Kasumi-1 (cell line): ENCODE measurements around the gene ZNF519.

Experiments
- DNase-seq, 2 experiments: peaks; one replicate each; lab custom pipeline; 2025; lab: John Stamatoyannopoulos, UW

ZNF519 gene

DNA sequence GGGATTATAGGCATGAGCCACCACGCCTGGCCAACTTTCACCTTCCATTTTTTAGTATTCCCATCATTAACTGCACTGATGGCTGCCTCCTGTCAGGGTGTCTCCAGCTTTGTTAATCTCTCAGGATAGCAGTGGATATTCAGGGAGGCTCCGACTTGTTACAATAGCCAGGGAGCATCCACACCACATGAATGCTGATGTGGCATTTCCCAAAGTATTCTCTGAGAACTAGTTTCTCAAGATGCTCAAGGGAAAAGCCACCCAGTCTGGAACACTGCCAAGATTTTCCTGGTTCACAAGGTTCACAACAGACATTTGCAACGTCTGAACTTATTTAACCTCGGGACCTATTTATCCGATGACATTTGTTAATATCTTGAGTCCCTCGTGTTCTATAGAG lies 33.8 kb downstream of the ZNF519 start:
- DNase-seq, result no peak

- no peak for DNase-seq
Measured at GRCh38 chr18:14097761-14098160, 34.5 kb downstream of the ZNF519 start.

DNA sequence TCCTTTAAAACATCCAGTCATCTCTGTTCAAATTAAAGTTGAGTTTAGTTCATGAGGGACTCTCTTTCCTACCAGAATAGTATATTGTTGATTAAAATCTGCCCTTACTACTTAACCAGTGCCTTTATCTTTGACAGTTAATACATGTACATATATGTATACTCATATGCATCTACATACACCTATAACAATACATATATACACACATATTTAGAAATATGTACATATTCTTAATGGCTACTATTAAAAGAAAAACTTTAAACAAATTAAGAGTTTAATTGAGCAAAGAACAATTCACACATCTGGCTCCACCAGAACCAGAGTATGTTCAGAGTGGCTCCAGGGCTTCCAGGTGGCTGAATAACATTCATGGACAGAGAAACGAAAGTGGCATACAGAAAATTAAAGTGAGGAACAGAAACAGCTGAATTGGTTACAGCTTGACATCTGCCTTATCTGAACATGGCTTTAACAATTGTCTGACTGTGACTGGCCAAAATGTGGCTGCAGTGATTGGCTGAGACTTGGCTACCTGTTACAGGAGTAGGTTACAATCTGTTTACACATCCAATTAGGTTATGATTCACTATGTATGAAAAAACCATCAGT lies 38.8 kb downstream of the ZNF519 start:
- no peak for DNase-seq

DNA sequence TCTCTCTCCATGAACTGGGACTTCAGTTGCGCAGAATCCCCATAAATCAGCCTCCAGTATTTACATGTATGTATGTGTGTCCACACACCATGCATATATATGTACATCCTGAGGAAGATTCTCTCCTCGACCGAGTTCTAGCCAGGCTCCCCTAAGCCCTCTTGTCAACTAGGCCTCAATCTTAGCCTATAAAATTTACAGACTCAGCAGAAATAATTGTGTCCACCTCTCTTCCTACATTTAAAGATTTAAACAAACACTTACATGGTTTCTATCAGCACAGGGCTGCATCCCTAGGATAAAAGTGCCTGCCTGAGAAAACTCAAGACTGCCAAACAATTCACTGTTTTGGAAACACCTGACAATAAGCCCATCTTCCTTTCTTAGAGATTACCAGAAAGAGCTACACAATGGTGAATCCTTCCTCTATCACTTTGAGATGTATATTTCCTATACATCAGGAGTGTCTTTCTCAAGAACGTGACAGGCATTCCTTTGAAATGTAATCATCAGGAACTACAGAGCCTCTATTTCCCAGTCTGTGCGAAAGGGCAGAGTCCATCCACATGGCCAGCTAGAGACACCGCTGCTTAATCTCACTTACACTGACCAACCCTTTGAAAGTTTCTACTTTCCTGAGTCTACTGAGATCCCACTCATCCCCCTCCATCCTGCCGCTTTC lies 39.5 kb downstream of the ZNF519 start:
- DNase-seq, result no peak

DNA sequence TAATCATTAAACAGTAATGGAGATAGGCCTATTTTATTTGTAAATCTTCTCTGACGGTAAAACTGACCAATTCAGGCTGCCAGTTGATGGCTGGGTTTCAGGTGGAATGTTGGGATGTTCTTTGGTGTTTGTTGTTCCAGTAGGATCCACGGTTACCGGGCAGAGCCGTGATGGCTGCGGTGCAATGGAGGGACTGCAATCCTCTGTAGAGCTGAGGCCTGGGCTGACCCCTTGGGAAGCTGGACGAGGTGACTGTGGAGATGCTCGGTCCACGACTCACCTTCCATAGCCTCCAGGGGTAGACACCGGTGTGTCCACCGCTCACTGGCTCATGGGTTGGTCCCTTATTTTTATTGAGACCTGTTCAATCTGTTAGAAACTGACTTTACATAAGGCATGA lies 42.5 kb downstream of the ZNF519 start:
- DNase-seq, result no peak

DNA sequence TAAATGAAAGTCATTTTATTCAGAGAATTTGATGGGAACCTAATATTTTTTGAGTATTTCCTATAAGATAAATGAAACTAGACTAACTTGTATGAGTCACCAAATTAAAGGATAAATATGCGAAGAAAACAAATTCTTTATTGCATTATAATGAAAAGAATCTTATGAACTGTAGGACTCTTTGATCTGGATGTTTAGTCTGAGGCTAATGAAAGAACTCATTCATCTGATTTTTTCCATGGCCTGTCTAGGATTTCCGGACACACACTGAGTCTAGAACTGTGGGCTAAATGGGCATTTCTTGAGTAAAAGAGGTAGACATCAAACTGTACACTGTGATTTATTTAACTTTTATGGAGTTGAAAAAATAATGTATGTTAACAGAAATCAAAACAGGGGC lies 43.0 kb downstream of the ZNF519 start:
- DNase-seq, result no peak

DNA sequence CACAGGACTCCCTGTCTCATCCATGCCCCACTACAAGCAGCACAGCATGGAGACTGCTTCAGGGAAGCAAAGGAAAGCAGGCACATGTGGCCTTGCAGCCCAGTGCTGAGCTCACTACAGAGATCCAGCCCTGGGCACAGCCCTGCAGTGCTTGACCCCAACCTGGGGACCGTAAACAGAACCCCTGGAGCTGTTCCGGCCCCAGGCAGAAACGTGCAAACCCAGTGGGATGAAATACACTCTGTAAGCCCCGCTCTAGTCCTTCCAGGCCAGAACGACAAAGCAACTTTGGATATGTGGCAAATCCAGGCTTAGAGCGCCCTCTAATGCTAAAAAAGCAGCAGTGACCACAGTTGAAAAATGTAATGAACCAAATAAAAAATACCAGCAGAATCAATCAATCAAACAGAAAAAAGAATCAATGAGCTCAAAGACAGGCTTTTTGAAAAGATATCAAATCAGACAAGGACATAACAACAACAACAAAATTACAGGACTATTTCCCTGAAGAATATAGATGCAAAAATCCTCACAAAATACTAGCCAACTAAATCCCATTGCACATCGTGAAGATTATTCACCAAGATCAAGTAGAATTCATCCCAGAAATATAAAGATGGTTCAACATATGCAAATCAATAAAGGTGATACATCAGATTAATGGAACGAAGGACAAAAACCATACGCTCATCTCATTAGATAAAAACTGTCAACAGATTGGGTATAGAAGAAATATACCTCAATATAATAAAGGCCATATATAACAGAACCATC lies 45.6 kb downstream of the ZNF519 start:
- DNase-seq, result peak; percentile 62 to 71

DNA sequence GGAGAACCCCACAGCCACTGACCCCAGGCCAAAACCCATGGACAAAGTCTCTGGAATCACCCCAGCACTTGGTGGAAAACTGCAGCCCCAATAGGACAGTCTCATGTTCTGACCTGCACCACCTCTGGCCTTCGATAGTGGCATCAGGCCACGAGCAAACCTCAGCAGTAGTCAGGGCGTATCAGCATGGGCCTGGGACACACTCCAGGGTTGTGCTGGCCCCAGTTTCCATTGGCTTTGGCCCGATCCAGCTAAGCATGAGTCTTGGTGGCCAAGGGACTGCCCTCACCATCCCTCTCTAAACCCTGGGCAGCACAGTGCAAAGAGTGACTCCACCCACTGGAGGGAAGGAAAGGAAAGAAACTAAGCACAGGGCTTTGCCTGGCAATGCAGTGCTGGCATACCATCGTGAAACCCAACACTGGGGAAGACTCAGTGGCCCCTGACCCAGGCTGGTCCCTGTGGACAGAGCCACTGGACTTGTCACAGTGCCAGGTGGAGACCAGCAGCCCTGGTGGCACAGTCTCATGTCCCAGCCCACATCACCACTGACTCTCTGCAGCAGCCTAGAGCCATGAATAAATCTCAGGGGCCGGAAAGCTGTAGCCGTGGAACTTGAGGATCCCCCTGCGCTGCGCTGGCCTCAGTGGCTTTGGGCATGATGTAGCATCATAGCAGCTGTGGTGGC lies 46.3 kb downstream of the ZNF519 start:
- DNase-seq, result no peak

DNA sequence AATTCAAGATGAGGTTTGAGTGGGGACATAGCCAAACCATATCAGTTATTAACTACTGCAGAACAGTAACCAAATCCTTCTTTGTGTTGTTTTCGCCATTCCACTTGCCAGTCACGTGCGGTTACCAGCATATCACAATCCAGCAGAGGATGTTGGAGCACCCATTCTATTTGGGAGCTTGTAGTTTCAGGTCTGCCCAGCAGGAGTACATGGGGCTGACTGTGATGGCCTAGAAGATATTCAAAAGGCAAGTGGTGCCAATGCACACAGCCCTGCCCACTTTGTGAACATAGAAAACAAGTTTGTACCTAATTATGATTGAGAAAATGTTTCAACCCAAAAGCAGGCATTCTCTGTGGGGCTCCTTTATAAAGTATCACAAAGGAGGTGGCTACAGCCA lies 57.0 kb downstream of the ZNF519 start:
- DNase-seq, result peak in 1 of 2 experiments; percentile 7

GRCh38 chr18:14074187-14074586 lies 58.0 kb downstream of the ZNF519 start:
- peak; percentile 4 to 6 for DNase-seq

DNA sequence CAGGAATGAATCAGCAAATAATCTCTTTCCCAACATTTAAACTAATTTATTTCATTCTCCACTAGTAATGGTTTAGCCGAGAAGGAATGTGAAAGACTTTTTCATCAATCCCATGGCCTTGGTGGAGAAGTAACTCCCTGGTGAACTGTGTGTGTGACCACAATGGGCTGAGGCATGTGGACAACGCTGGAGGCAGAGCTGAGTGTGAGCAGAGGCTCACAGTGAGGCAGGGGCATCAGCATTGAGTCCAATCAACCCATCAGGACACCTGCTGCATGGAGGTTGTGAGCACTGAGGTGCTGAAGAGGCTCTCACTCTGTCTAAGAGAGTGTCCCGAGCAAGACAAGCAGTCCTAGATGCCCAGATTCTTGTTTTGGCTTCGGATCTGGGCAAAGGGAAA lies 78.6 kb downstream of the ZNF519 start:
- no peak for DNase-seq
